ENCODE data around the gene NFRKB.

Gene NFRKB

GRCh38 chr11:129864811-129865210 is 30.6 kb downstream of the NFRKB start:
- TF ChIP-seq, protein P1, sequence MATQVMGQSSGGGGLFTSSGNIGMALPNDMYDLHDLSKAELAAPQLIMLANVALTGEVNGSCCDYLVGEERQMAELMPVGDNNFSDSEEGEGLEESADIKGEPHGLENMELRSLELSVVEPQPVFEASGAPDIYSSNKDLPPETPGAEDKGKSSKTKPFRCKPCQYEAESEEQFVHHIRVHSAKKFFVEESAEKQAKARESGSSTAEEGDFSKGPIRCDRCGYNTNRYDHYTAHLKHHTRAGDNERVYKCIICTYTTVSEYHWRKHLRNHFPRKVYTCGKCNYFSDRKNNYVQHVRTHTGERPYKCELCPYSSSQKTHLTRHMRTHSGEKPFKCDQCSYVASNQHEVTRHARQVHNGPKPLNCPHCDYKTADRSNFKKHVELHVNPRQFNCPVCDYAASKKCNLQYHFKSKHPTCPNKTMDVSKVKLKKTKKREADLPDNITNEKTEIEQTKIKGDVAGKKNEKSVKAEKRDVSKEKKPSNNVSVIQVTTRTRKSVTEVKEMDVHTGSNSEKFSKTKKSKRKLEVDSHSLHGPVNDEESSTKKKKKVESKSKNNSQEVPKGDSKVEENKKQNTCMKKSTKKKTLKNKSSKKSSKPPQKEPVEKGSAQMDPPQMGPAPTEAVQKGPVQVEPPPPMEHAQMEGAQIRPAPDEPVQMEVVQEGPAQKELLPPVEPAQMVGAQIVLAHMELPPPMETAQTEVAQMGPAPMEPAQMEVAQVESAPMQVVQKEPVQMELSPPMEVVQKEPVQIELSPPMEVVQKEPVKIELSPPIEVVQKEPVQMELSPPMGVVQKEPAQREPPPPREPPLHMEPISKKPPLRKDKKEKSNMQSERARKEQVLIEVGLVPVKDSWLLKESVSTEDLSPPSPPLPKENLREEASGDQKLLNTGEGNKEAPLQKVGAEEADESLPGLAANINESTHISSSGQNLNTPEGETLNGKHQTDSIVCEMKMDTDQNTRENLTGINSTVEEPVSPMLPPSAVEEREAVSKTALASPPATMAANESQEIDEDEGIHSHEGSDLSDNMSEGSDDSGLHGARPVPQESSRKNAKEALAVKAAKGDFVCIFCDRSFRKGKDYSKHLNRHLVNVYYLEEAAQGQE (IDR thresholded peaks at IDR 0.05; ENCODE audit: insufficient replicate concordance, low read depth) = no peak
- TF ChIP-seq, protein P2, sequence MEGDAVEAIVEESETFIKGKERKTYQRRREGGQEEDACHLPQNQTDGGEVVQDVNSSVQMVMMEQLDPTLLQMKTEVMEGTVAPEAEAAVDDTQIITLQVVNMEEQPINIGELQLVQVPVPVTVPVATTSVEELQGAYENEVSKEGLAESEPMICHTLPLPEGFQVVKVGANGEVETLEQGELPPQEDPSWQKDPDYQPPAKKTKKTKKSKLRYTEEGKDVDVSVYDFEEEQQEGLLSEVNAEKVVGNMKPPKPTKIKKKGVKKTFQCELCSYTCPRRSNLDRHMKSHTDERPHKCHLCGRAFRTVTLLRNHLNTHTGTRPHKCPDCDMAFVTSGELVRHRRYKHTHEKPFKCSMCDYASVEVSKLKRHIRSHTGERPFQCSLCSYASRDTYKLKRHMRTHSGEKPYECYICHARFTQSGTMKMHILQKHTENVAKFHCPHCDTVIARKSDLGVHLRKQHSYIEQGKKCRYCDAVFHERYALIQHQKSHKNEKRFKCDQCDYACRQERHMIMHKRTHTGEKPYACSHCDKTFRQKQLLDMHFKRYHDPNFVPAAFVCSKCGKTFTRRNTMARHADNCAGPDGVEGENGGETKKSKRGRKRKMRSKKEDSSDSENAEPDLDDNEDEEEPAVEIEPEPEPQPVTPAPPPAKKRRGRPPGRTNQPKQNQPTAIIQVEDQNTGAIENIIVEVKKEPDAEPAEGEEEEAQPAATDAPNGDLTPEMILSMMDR (IDR thresholded peaks at IDR 0.05; ENCODE audit: insufficient read depth, low read length) = no peak
- TF ChIP-seq GABPA (IDR thresholded peaks at IDR 0.05; ENCODE audit: low read depth) = no peak
- TF ChIP-seq POLR2AphosphoS5 (IDR thresholded peaks at IDR 0.05; ENCODE audit: low read depth) = no peak
- no peak for TF ChIP-seq SPI1 (IDR thresholded peaks at IDR 0.05; ENCODE audit: borderline replicate concordance, low read depth)
- Histone ChIP-seq H3K27ac (replicated peaks) (no peak overlapping the region), H3K4me3 (replicated peaks; ENCODE audit: insufficient read depth, low read length) (no peak overlapping the region), H3K27me3 (ENCODE audit: insufficient read depth, poor library complexity, severe bottlenecking) (no peaks in the 10 kb centered on the region)
- no peak for DNase-seq (ENCODE audit: low read depth in 1 of 2, low spot score in 1 of 2)

DNA sequence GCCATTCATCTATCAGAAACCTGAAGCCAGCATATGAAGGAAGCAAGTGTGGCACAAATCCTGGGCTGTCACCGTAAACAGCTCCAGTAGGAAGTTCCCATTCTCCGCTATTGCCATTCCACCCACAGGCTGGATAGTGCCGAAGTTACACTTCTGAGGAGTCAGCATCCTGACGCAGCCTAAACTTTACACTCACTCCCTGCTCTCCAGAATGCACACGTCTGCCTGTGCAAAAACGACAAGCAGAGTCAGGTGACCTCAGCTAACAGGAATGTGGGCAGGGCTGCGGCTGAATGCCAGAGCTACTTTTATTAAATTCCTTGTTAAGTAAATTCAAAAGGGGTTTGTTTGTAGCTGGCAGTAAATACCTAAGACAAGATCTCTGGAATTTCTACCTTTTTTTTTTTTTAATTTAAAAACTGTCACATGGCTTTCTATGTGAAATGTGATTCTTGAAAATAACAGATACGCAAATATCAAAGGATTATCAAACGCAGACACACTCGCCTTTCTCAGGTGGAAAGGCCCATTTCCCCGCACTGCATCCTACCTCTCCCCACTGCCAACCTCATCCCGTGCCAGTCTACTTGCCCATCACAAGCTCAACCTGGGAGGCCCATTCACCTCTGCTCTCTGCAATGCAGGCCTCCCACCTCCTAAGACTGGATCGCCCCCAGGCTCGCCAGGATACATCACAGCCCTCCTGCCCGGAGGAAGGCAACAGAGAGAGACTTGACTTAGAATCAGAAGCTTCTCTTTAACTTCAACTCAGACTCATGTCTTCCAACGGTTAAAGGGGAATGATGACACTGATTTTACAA is 33.5 kb downstream of the NFRKB start:
- Histone ChIP-seq H3K27me3 (ENCODE audit: insufficient read depth, poor library complexity, severe bottlenecking) (no peaks in the 10 kb centered on the region), H3K27ac (replicated peaks) (no peak overlapping the region), H3K4me3 (replicated peaks; ENCODE audit: insufficient read depth, low read length) (no peak overlapping the region)
- TF ChIP-seq POLR2AphosphoS5 (IDR thresholded peaks at IDR 0.05; ENCODE audit: low read depth) (no peak), SPI1 (IDR thresholded peaks at IDR 0.05; ENCODE audit: borderline replicate concordance, low read depth) (no peak)
- DNase-seq (ENCODE audit: low read depth in 1 of 2, low spot score in 1 of 2) = no peak

DNA sequence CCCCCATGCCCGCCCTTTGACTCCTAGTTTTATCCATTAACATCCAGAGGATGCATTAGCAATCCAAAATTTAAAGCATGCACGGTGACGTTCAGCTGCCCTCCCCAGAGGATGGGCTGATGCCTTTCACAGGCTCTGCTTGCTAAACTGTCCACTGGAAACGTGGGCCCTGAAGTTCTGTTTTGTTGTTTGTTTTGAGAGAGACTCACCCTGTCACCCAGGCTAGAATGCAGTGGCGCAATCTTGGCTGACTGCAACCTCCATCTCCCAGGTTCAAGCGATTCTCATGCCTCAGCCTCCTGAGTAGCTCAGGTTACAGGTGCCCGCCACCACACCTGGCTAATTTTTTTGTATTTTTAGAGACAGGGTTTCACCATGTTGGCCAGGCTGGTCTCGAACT is 39.3 kb downstream of the NFRKB start:
- Histone ChIP-seq H3K27ac (replicated peaks) (no peak overlapping the region), H3K4me3 (replicated peaks; ENCODE audit: insufficient read depth, low read length) (no peak overlapping the region), H3K27me3 (ENCODE audit: insufficient read depth, poor library complexity, severe bottlenecking) (no peaks in the 10 kb centered on the region)
- no peak for TF ChIP-seq POLR2AphosphoS5 (IDR thresholded peaks at IDR 0.05; ENCODE audit: low read depth)
- no peak for TF ChIP-seq SPI1 (IDR thresholded peaks at IDR 0.05; ENCODE audit: borderline replicate concordance, low read depth)
- no peak for TF ChIP-seq GABPA (IDR thresholded peaks at IDR 0.05; ENCODE audit: low read depth)
- TF ChIP-seq, protein P2 (IDR thresholded peaks at IDR 0.05; ENCODE audit: insufficient read depth, low read length) = no peak
- TF ChIP-seq, protein P1 (IDR thresholded peaks at IDR 0.05; ENCODE audit: insufficient replicate concordance, low read depth) = no peak
- no peak for DNase-seq (ENCODE audit: low read depth in 1 of 2, low spot score in 1 of 2)

- H3K27me3 ChIP-seq (ENCODE audit: insufficient read depth, poor library complexity, severe bottlenecking) = no peaks in the 10 kb centered on the region
- TF ChIP-seq SPI1 (IDR thresholded peaks at IDR 0.05; ENCODE audit: borderline replicate concordance, low read depth) (no peak), POLR2AphosphoS5 (IDR thresholded peaks at IDR 0.05; ENCODE audit: low read depth) (no peak), GABPA (IDR thresholded peaks at IDR 0.05; ENCODE audit: low read depth) (no peak)
- TF ChIP-seq, protein P1 (IDR thresholded peaks at IDR 0.05; ENCODE audit: insufficient replicate concordance, low read depth) = no peak
- TF ChIP-seq, protein P2 (IDR thresholded peaks at IDR 0.05; ENCODE audit: insufficient read depth, low read length) = no peak
- no peak for DNase-seq (ENCODE audit: low read depth in 1 of 2, low spot score in 1 of 2)
- no peak overlapping the region for H3K4me3 ChIP-seq (replicated peaks; ENCODE audit: insufficient read depth, low read length)
- no peak overlapping the region for H3K27ac ChIP-seq (replicated peaks)
These were observed 40.3 kb downstream of the NFRKB start for GRCh38 chr11:129855086-129855485.
